ENCODE results near the gene P4HA3.
A peak's percentile ranks its signal among the peaks of the same experiment; 100 is the strongest.

P4HA3 gene

DNA sequence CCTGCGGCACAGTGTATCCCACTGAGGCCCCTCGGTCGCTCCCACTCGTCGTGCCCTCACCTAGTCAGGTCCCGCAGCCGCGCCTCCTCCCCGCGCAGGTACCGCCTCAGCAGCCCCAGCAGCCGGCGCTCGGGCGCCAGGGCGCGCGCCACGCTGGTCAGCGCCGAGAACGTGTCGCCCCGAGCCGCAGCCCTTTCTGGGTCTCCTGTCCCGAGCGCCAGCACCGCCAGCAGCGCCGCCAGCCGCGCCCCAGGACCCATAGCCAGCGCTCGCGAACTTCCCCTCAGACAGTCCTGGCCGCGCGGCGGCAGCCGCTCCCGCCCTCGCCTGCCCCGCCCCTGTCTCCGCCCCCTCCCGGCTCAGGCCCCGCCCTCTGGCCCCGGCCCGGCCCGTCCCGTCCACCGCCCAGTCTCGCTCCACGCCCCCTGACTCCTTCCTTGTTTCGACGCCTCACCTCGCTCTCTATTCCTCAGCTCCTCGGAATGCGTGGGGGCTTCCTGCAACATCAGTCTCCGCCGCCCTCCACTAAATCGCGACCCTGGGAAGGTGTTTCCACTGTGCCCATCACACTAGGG, at the start of gene P4HA3:
Gene P4HA3 (minus strand): TSS at position 289 of the 575 bp plus-strand sequence. CDS start 29 bp downstream, at position 260.
- peak within 1 kb of the TSS; percentile 67 for H3K4me3 ChIP-seq (ENCODE audit: low read length)
- TF ChIP-seq, protein P1, sequence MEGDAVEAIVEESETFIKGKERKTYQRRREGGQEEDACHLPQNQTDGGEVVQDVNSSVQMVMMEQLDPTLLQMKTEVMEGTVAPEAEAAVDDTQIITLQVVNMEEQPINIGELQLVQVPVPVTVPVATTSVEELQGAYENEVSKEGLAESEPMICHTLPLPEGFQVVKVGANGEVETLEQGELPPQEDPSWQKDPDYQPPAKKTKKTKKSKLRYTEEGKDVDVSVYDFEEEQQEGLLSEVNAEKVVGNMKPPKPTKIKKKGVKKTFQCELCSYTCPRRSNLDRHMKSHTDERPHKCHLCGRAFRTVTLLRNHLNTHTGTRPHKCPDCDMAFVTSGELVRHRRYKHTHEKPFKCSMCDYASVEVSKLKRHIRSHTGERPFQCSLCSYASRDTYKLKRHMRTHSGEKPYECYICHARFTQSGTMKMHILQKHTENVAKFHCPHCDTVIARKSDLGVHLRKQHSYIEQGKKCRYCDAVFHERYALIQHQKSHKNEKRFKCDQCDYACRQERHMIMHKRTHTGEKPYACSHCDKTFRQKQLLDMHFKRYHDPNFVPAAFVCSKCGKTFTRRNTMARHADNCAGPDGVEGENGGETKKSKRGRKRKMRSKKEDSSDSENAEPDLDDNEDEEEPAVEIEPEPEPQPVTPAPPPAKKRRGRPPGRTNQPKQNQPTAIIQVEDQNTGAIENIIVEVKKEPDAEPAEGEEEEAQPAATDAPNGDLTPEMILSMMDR (conservative IDR thresholded peaks at IDR 0.05; ENCODE audit: low read length), result no peak
- DNase-seq (ENCODE audit: low read depth), result peak; percentile 29

DNA sequence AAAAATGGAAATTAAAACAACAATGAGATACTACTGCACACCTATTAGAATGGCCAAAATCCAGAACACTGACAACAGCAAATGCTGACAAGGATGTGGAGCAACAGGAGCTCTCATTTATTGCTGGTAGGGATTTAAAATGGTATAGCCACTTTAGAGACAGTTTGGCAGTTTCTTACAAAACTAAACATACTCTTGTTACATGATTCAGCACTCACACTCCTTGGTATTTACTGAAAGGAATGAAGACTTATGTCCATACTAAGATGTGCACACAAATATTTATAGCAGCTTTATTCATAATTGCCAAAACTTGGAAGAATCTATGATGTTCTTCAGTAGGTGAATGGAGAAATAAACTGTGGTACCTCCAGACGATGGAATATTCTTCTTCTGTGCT, 46.0 kb upstream of the P4HA3 start:
- TF ChIP-seq, protein P1 (conservative IDR thresholded peaks at IDR 0.05; ENCODE audit: low read length), result no peak
- DNase-seq (ENCODE audit: low read depth), result no peak

DNA sequence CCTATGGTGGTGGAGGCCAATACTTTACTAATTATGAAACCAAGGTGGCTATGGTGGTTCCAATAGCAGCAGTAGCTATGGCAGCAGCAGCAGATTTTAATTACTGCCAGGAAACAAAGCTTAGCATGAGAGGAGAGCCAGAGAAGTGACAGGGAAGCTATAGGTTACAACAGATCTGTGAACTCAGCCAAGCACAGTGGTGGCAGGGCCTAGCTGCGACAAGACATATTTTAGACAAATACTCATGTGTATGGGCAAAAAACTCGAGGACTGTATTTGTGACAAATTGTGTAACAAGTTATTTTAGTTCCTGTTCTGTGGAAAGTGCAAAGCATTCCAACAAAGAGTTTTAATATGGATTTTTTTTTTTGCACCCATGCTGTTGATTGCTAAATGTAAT, 44.2 kb upstream of the P4HA3 start:
- no peak overlapping the region for H3K4me3 ChIP-seq (ENCODE audit: low read length)
- DNase-seq (ENCODE audit: low read depth), result no peak
- TF ChIP-seq, protein P1 (conservative IDR thresholded peaks at IDR 0.05; ENCODE audit: low read length), result no peak

More for the DNA sequence above, 46.0 kb upstream of the P4HA3 start:
- H3K4me3 ChIP-seq (ENCODE audit: low read length), result no peak overlapping the region

DNA sequence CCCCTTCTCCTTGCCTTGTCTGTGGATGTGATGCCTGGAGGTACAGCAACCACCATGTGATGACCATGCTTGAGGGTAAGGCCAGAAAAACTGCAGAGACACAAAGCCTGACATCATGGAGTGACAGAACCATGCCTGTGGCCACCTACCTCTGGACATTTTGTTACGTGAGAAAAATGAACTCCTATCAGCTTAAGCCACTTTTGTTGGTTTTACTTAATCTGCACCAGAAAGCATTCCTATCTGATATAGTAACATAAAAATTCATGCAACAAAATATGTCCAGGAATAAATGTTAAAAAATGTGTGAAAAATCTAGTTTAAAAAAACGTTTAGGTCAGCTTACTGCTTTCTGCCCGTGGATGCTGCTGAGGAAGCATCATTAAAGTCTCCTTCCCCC, 42.6 kb upstream of the P4HA3 start:
- H3K4me3 ChIP-seq (ENCODE audit: low read length), result no peak overlapping the region
- DNase-seq (ENCODE audit: low read depth), result peak; percentile 2
- TF ChIP-seq, protein P1 (conservative IDR thresholded peaks at IDR 0.05; ENCODE audit: low read length), result no peak

DNA sequence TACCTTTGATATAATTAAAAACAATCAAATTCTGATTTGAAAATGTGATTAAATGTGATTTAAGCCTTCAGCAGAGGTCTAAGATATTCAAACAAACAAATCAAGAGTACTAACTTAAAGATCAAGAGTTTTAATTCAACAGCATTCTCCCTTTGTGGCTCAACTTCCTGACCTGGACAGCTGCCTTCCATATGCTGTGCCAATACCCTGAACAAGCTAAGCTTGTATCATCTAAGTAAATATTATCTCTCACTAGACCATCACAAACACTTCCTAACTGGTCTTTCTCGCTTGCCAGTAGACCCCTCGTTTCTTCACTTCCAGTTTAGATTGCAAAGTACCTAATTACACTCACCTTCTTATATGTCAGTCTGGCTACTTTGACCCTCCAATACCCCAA, 35.9 kb upstream of the P4HA3 start:
- peak; percentile 51 for DNase-seq (ENCODE audit: low read depth)
- TF ChIP-seq, protein P1 (conservative IDR thresholded peaks at IDR 0.05; ENCODE audit: low read length), result no peak
- no peak overlapping the region for H3K4me3 ChIP-seq (ENCODE audit: low read length)

DNA sequence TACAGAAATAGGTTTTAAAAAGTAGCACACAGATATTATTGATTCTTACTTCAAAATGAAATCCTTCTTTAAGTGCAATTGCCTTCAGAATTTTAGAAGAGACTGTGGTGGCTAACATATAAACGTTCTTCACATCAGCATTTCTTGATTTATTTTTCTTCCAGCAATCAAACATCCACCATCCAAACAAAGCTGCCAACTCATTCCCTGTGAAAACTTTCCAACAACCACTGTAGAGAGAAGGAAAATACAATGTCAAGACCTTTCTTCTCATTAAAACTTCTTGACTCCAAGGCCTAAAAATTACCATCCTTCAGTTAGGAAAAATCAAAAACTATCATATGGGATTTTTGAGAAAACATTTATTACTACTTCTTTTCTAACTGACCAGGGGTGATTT, 34.0 kb upstream of the P4HA3 start:
- no peak overlapping the region for H3K4me3 ChIP-seq (ENCODE audit: low read length)
- TF ChIP-seq, protein P1 (conservative IDR thresholded peaks at IDR 0.05; ENCODE audit: low read length), result no peak
- DNase-seq (ENCODE audit: low read depth), result no peak

DNA sequence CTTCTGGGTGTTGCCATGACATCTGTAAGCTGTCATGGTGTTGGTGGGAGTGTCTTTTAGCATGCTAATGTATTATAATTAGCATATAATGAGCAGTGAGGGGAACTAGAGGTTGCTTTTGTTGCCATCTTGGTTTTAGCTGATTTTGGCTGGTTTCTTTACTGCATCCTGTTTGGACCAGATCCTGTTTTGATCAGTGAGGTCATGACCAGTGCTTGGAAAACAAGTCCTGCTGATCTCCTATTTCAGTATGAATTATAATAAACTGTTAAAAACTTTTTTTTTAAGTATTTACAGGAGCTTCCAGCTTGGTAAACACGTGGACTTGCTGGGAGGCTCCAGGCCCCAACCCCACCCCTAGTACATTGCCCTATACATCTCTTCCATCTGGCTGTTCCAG, 30.5 kb upstream of the P4HA3 start:
- TF ChIP-seq, protein P1 (conservative IDR thresholded peaks at IDR 0.05; ENCODE audit: low read length), result no peak
- no peak for DNase-seq (ENCODE audit: low read depth)
- no peak overlapping the region for H3K4me3 ChIP-seq (ENCODE audit: low read length)

Data from AG10803 (cell line).